Prostate gland (tissue), 2 donors: Measurements from ENCODE around the gene GPAT3. TPM values are rescaled to one million over a fixed set of nuclear protein-coding genes. Genes with fewer than 3 reads are reported as not detected.
"Not testable (repeated sequence)": the region's sequence is repeated elsewhere in the genome, so short reads cannot be mapped to it uniquely, and the experiment has no call there.

ENCODE experiments used
- DNase-seq: peaks from one replicate; pipeline ENCODE4 v3.0.0-alpha.2; 2019; ENCODE audit warnings: low spot score
- H3K27ac ChIP-seq, 2 donors: fragments of 200-600 bp; sonication (generic); 2 replicates each; pipeline ENCODE4 v1.5.1; 2017 to 2019
- H3K27me3 ChIP-seq: fragments of 200-600 bp; sonication (generic); replicated peaks from 2 replicates; pipeline ENCODE4 v1.5.1; 2019; ENCODE audit not compliant: insufficient read depth
- H3K36me3 ChIP-seq, 2 donors: fragments of 200-600 bp; sonication (generic); 1 replicate in 1 of 2; 2 replicates in 1 of 2; pipeline versions ENCODE4 v1.5.1 to v1.8.1; 2017 to 2019
- H3K4me1 ChIP-seq: fragments of 200-600 bp; sonication (generic); replicated peaks from 2 replicates; pipeline ENCODE4 v1.5.1; 2019
- H3K4me3 ChIP-seq, 2 donors: fragments of 200-600 bp; sonication (generic); 2 replicates each; pipeline ENCODE4 v1.5.1; 2017 to 2019
- H3K9me3 ChIP-seq: fragments of 200-600 bp; sonication (generic); 2 replicates; pipeline ENCODE4 v1.5.1; 2017
- CTCF ChIP-seq, 4 experiments: fragments of 200-600 bp in 2 of 4; fragments of 450-650 bp in 2 of 4; sonication (generic) in 2 of 4; IDR thresholded peaks; 1 replicate in 3 of 4; 2 replicates in 1 of 4; pipeline ENCODE4 v1.5.1; 2016 to 2019; ENCODE audit warnings: antibody characterized with exemption in 4 of 4, mild to moderate bottlenecking in 2 of 4, moderate library complexity in 2 of 4
- POLR2A ChIP-seq: fragments of 450-650 bp; IDR thresholded peaks from one replicate; pipeline ENCODE4 v1.6.1; 2016; ENCODE audit warnings: antibody characterized with exemption, mild to moderate bottlenecking
- POLR2AphosphoS5 ChIP-seq: sonication (generic); formaldehyde crosslinking; IDR thresholded peaks from one replicate; pipeline ENCODE4 v1.6.1; 2017; ENCODE audit warnings: antibody characterized with exemption
- WGBS: methylation state at CpG from one replicate; pipeline ENCODE4 v1.1.5; 2018; 5-methylcytosine and 5-hydroxymethylcytosine counted together
- intact Hi-C: fragments of 100-400 bp; cut with DNase I; formaldehyde crosslinking; loops from one replicate; pipeline ENCODE4 v1.14.2; 2022
- total RNA-seq, 2 donors: library from RNA; depleted of rRNA; stranded (reverse); fragments of >200 nt; gene quantifications; one replicate each; pipeline ENCODE4 v1.1.0, GENCODE V29; 2016

Gene GPAT3
- total RNA-seq, 2 donors from 2014 or later, result 1.2 to 3.7 TPM

- intact Hi-C loops, result no loop called here
- 94% methylated on average over 1 of the region's 1 CpG for WGBS
Observed at GRCh38 chr4:83498187-83498586, 37.7 kb upstream of the GPAT3 start.

GRCh38 chr4:83501671-83502070 lies 34.2 kb upstream of the GPAT3 start:
- H3K4me3 ChIP-seq, H3K9me3 ChIP-seq, H3K36me3 ChIP-seq, intact Hi-C loops, H3K27me3 ChIP-seq, H3K27ac ChIP-seq, H3K4me1 ChIP-seq, DNase-seq: not testable (repeated sequence)
- WGBS, result 91% methylated on average over 3 of the region's 3 CpGs

More at GRCh38 chr4:83498187-83498586, 37.7 kb upstream of the GPAT3 start:
- TF ChIP-seq POLR2A, result no peak
- no peak for TF ChIP-seq POLR2AphosphoS5
- no peak for TF ChIP-seq CTCF (IDR thresholded peaks at IDR 0.05)
- Histone ChIP-seq H3K4me3 (no peak overlapping the region), H3K27me3 (no peaks in the 10 kb centered on the region), H3K36me3 (no peaks in the 10 kb centered on the region), H3K4me1 (no peaks in the 10 kb centered on the region), H3K9me3 (no peaks in the 10 kb centered on the region), H3K27ac (no peak overlapping the region)
- no peak for DNase-seq

GRCh38 chr4:83503974-83504373 lies 31.9 kb upstream of the GPAT3 start:
- intact Hi-C loops, result no loop called here
- no peak for DNase-seq
- no peak for TF ChIP-seq POLR2AphosphoS5
- no peak for TF ChIP-seq CTCF (IDR thresholded peaks at IDR 0.05)
- TF ChIP-seq POLR2A, result no peak
- Histone ChIP-seq H3K27me3 (no peaks in the 10 kb centered on the region), H3K4me1 (no peaks in the 10 kb centered on the region), H3K9me3 (no peaks in the 10 kb centered on the region), H3K36me3 (no peaks in the 10 kb centered on the region), H3K27ac (no peak overlapping the region), H3K4me3 (no peak overlapping the region)

GRCh38 chr4:83504503-83504902 lies 31.4 kb upstream of the GPAT3 start:
- no peak overlapping the region for H3K4me3 ChIP-seq

GRCh38 chr4:83504996-83505395 lies 30.9 kb upstream of the GPAT3 start:
- no peaks in the 10 kb centered on the region for H3K4me1 ChIP-seq
- no peak for DNase-seq
- no peak overlapping the region for H3K4me3 ChIP-seq
- H3K27me3 ChIP-seq, result no peaks in the 10 kb centered on the region
- H3K27ac ChIP-seq, result no peak overlapping the region
- H3K36me3 ChIP-seq, result no peaks in the 10 kb centered on the region
- intact Hi-C loops, result loop anchor here (5.0 kb wide), 1 partner anchor 132 kb away; no protein-coding TSS in a partner anchor
- WGBS, result 91% methylated on average over 10 of the region's 10 CpGs
- no peak for TF ChIP-seq POLR2AphosphoS5
- TF ChIP-seq POLR2A, result no peak
- TF ChIP-seq CTCF (IDR thresholded peaks at IDR 0.05), result no peak
- H3K9me3 ChIP-seq, result no peaks in the 10 kb centered on the region

More at GRCh38 chr4:83504503-83504902, 31.4 kb upstream of the GPAT3 start:
- Histone ChIP-seq H3K4me1 (no peaks in the 10 kb centered on the region), H3K27ac (no peak overlapping the region), H3K27me3 (no peaks in the 10 kb centered on the region), H3K9me3 (no peaks in the 10 kb centered on the region), H3K36me3 (no peaks in the 10 kb centered on the region)
- no peak for DNase-seq
- intact Hi-C loops, result no loop called here
- TF ChIP-seq POLR2AphosphoS5 (no peak), POLR2A (no peak), CTCF (IDR thresholded peaks at IDR 0.05) (no peak)
- 59% methylated on average over 4 of the region's 4 CpGs for WGBS
